Jurkat, Clone E6-1 (cell line): ENCODE data around the gene SLC25A20. TPM values are rescaled to one million over a fixed set of nuclear protein-coding genes. Genes with fewer than 3 reads are reported as not detected.

Experiments used
- DNase-seq: peaks from one replicate; pipeline ENCODE4 v3.0.0-alpha.2; 2011; ENCODE audit warnings: low read depth, low spot score
- H3K4me3 ChIP-seq: 2 replicates; pipeline ENCODE4 v1.5.1; 2011; ENCODE audit warnings: mild to moderate bottlenecking, low read length, control low read depth, moderate library complexity
- polyA plus RNA-seq: library from polyadenylated mRNA; unstranded; fragments of >200 nt; gene quantifications from one replicate; pipeline ENCODE4 v1.2.1, GENCODE V29; 2012; ENCODE audit warnings: missing spikeins; ENCODE audit not compliant: insufficient read length, insufficient read depth

SLC25A20 gene
- polyA plus RNA-seq: 19.2 TPM

GRCh38 chr3:48898383-48899234 is at the start of gene SLC25A20:
TSS of gene SLC25A20 (minus strand) at chr3:48898882. CDS start at chr3:48898794, 88 bp downstream.
- H3K4me3 ChIP-seq: peak within 1 kb of the TSS; percentile 93
- DNase-seq: peak; percentile 78

GRCh38 chr3:48945891-48946549 is 47.3 kb upstream of the SLC25A20 start:
- H3K4me3 ChIP-seq: no peak overlapping the region
- no peak for DNase-seq

- DNase-seq: no peak
- no peak overlapping the region for H3K4me3 ChIP-seq
Measured at GRCh38 chr3:48945432-48945831, 46.8 kb upstream of the SLC25A20 start.

DNA sequence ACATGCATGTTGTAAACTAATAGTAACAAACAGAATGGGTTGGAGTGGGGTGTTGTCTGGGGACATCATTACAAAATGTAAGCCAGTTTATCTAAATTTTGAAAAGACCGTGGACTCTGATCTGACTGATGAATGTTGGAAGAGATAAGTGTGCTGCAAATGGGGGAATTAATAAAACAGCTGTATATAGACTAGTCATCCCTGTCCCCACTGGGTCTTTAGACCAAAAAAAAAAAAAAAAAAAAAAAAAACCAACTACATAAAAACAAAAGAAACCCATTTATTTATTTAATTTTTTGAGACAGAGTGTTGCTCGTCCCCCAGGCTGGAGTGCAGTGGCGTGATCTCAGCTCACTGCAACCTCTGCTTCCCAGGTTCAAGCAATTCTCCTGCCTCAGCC is 40.0 kb upstream of the SLC25A20 start:
- no peak for DNase-seq
- no peak overlapping the region for H3K4me3 ChIP-seq

DNA sequence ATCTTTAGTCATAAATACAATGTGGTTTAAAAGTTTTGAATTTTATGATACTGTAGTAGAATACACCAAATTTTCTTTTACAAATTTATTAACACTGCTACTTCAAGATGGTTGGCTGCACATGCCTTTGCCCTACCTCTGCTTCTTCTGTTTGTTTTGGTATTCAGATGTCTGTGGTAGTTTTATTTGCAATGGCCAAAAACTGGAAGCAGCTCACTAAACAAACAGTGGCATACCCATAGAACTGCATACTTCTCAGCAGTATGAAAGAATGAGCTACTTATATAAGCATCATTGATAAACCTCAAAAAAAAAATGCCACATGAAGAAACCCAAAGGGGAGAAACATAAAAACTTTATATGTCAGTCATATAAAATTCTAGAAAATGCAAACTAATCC is 39.5 kb upstream of the SLC25A20 start:
- no peak overlapping the region for H3K4me3 ChIP-seq
- no peak for DNase-seq

DNA sequence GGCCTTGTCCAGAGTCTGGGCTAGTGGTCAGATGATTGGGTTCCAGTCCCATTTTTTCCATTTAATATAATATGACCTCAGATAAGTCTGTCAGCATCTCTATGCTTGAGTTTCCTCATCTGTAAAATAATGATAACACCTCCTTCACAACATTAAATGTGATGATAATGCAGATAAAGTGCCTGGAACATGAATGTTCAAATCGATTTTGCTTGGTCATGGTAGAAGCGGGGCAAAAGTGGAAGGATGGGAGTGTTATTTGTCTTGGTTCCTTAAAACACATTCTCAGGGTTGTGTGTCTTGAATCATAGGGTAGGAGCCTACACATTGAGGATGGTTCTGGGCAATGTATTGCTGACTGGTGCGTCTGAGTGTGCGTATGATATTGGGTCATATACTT is 36.8 kb upstream of the SLC25A20 start:
- no peak overlapping the region for H3K4me3 ChIP-seq
- DNase-seq: no peak

- DNase-seq: no peak
- no peak overlapping the region for H3K4me3 ChIP-seq
Measured at GRCh38 chr3:48934333-48934991, 35.8 kb upstream of the SLC25A20 start.

DNA sequence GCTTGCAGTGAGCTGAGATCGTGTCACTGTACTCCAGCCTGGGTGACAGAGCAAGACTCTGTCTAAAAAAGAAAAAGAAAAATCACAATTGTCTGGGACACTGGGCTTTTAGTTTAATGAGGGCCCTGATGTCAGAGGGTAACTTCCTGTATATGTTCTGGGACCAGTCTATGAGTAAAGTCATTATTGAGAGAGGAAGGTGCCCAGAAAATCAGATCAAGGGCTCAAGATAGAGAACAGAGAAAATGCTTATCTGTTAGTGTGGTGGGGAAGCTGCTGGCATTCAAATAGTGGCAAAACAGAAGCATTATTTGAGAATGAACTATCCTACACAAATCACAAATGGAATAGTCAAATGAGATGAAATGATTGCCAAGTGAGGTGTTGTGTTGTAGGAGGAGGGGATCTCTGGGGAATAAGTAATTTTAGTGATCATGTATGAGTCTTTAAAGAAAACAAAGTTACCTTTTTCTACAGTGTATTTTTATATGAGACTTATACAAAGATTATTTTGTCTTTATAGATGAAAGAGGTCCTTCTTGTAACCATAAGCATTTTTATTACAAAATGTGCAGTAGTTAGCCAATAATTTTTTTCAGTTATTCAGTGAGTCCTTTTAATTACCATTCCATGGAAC is 33.4 kb upstream of the SLC25A20 start:
- DNase-seq: no peak
- no peak overlapping the region for H3K4me3 ChIP-seq

GRCh38 chr3:48930590-48930989 is 31.9 kb upstream of the SLC25A20 start:
- H3K4me3 ChIP-seq: no peak overlapping the region
- DNase-seq: no peak

DNA sequence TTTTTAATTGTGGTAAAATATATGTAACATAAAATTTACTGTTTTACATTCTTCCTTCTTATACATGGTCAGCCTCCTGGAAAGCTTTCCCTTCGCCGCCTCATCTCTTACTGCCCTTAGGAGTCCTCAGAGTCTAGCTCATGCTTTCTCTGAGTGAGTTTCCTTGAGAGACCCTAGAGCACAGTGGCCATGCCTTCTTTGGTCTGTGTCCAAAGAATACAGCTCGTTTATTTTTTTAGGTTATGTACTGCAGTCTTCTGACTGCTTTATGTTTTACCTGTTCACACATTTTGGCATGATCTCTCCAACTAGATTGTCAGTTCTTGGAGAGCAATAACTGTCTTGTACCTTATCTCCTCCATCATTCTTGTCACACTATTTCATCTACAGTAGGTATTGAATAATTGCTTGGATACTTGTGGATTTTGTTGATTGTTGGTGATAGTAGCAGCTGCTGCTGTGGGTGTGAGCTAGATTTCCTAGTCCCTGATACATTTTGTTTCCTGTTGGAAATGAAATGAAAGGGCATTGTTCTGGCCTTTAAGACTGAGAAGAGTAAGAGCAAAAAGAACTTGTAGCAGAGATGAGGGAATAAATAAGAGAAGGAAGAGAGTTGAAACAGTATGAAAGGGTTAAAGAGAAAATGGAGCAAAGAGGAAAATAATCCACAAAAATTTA is 30.8 kb upstream of the SLC25A20 start:
- DNase-seq: no peak
- no peak overlapping the region for H3K4me3 ChIP-seq

DNA sequence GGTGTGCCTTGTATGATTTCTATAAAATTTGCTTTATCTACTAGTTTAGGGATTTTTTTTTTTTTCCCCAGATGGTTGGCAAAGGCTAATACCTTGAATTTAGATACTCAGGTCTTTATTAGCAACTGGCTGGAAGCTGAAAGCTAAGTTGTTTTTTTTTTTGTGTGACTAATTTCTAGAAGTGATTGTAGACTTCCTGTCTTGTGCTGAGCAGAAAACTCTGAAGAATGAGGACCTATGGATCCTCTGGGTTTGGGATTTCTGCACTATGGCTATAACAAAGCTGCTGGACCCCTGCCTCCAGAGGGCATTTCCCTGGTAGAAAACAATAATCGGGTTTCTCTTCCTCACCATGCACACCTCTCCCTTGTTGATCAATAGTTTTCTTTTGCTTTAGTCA is 30.0 kb upstream of the SLC25A20 start:
- no peak overlapping the region for H3K4me3 ChIP-seq

DNA sequence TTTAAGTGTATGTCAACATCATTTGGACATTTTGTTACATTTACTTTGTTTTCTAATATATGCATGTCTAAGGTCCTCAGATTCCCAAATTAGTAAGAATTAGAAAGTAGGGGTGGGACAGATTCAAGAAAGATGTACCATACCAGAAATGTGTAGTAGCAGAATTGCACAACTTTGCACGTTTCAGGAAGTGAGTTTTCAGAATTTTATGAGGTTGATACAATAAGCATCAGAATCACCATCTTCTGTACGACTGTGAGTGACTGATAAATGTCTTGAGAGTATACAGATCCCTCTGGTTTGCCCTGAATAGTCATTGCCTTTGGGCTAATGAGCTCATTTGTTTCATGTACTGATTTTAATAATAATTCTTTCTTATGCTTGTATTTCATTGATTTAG is 29.2 kb upstream of the SLC25A20 start:
- DNase-seq: no peak
- no peak overlapping the region for H3K4me3 ChIP-seq

More for the DNA sequence above, 30.0 kb upstream of the SLC25A20 start:
- DNase-seq: no peak

GRCh38 chr3:48926425-48927392 is 28.0 kb upstream of the SLC25A20 start:
- no peak overlapping the region for H3K4me3 ChIP-seq
- DNase-seq: no peak

DNA sequence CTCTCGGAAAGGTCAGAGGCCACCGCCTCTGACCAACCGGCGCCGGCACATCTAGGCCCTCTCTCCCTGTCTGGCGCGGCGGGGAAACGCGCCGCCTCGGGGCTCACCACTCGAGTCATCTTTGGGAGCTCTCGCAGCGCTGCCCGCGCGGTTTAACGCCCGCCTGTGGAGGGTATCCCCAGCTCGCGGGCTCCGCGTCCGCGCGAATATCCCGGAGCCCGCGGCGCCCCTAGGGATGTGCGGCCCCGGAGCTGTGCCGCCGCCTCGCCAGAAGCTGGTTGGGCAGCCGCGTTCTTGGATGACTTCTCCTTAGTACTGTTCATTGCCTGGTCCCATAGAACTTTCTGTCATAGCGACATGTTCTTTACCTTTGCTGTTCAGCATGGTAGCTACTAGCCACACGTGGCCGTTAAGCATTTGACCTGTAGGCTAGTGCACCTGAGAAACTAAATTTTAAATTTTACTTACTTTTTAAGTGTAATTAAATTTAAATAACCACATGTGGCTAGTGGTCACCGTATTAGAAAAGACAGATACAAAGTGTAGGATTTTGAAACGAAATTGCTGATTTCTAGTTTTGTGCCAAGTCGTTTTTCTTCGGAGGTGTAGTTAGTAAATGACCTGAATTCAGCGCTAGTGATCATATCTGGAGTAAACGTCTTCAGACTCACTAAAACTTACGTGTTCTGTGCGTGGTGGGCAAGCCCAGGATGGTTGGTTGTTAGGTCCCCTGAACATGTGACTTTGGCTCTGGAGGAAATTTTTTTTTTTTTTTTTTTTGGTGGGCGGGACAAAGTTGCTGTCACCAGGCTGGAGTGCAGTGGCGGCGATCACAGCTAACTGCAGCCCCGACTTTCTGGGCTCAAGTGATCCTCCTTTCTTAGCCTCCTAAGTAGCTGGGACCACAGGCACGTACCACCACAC is 20.8 kb upstream of the SLC25A20 start:
- DNase-seq: peak; percentile 84

DNA sequence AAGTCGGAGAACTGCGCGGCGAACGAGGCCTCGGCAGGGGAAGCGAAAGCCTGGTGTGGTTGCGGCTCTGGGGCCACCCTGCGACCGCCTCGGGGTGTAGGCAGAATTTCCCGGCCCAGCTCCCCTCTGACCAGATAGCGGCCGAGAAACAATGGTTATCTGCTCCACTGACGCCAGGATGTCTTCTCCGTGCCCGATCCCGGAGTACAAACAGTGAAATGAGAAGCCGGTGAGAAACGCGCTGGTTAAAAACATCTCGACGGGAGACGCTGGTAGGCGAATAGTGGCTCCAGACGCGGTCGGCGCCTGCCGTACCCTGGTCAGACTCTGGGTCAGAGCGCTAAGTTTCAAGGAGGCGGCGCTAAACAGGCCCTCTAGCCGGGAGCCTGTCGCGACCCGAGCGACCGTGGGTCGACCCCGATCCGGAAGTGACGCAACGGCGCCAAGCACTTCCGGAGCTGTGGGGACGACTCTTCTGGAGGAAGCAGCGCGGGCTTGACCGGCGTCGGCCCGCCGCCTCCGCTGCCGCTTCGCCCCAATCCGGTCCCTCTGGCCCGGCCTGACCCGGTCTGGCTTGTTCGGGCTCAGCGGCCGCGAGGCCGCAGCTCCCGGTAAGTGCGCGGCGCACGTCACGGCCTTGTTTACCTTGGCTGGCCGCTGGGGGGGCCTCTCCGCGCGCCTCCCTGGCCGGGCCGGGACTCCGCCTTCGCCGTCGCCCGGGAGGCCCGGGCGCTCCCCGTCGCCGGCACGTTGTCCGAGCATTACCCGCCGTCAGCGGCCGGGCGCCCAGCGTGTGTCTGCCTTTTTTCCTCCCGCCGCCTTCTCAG is 19.9 kb upstream of the SLC25A20 start, which contains the start of gene ARIH2:
Gene ARIH2 (plus strand): TSS at position 455 of the 827 bp plus-strand sequence. CDS start 8,717 bp downstream, outside the sequence.
- H3K4me3 ChIP-seq: peak within 1 kb of the TSS; percentile 92

More for the DNA sequence above, 20.8 kb upstream of the SLC25A20 start:
- H3K4me3 ChIP-seq: peak overlapping the region; percentile 92

DNA sequence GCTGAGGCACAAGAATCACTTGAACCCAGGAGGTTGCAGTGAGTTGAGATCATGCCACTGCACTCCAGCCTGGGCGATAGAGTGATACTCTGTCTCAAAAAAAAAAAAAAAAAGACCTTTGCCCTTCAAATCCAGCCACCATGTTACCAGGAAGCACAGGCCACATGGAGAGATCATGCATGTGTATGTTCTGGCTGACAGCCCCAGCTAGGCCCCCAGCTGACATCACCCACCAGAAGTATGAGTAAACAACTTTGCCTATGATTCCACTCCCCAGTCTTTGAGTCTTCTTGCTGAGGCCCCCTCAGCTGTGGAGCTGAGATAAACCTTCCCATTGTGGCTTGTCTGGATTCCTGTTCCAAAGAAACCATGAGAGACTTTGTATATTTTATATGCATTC is 16.6 kb upstream of the SLC25A20 start:
- no peak overlapping the region for H3K4me3 ChIP-seq
- DNase-seq: no peak

More for the DNA sequence above, 19.9 kb upstream of the SLC25A20 start, which contains the start of gene ARIH2:
- peak; percentile 73 for DNase-seq
